Ammon's horn (tissue), 1 donor: ENCODE data around the gene CD96.
"Not testable (repeated sequence)": the region's sequence is repeated elsewhere in the genome, so short reads cannot be mapped to it uniquely, and the experiment has no call there.

Experiments used
- DNase-seq: peaks from one replicate; pipeline ENCODE4 v3.0.0-alpha.2; 2016; ENCODE audit warnings: low spot score

Gene CD96

GRCh38 chr3:111627092-111627491, 85.1 kb downstream of the CD96 start:
- DNase-seq, result no peak

- DNase-seq, result not testable (repeated sequence)
Observed at GRCh38 chr3:111629018-111629417, 87.0 kb downstream of the CD96 start.

GRCh38 chr3:111630638-111631037, 88.6 kb downstream of the CD96 start:
- DNase-seq, result not testable (repeated sequence)

- no peak for DNase-seq
Observed at GRCh38 chr3:111635403-111635802, 93.4 kb downstream of the CD96 start.

GRCh38 chr3:111636366-111636885, 94.4 kb downstream of the CD96 start:
- DNase-seq, result no peak

- DNase-seq, result no peak
Observed at GRCh38 chr3:111639316-111639715, 97.3 kb downstream of the CD96 start.

- no peak for DNase-seq
Observed at GRCh38 chr3:111648991-111649579, 107.1 kb downstream of the CD96 start.

- DNase-seq, result no peak
Observed at GRCh38 chr3:111650378-111651275, 108.6 kb downstream of the CD96 start.

GRCh38 chr3:111652492-111653180, 110.6 kb downstream of the CD96 start:
- DNase-seq, result no peak

GRCh38 chr3:111653766-111654165, 111.8 kb downstream of the CD96 start:
- DNase-seq, result no peak

- no peak for DNase-seq
Observed at GRCh38 chr3:111662012-111662411, 120.0 kb downstream of the CD96 start.

GRCh38 chr3:111662907-111663306, 120.9 kb downstream of the CD96 start:
- no peak for DNase-seq

- DNase-seq, result no peak
Observed at GRCh38 chr3:111666041-111666735, 124.2 kb downstream of the CD96 start.

- no peak for DNase-seq
Observed at GRCh38 chr3:111667170-111667569, 125.2 kb downstream of the CD96 start.

GRCh38 chr3:111667621-111668239, 125.7 kb downstream of the CD96 start:
- peak; percentile 76 for DNase-seq

GRCh38 chr3:111668326-111668725, 126.3 kb downstream of the CD96 start:
- DNase-seq, result no peak

GRCh38 chr3:111668888-111669488, 127.0 kb downstream of the CD96 start:
- DNase-seq, result peak; percentile 68

GRCh38 chr3:111669926-111670630, 128.1 kb downstream of the CD96 start:
- no peak for DNase-seq

GRCh38 chr3:111672461-111672860, 130.5 kb downstream of the CD96 start:
- DNase-seq, result not testable (repeated sequence)

GRCh38 chr3:111675846-111676210, 133.8 kb downstream of the CD96 start:
- DNase-seq, result no peak
